Activated naive CD8-positive, alpha-beta T cell (primary cell): Measurements from ENCODE around the gene QKI.
A peak's percentile ranks its signal among the peaks of the same experiment; 100 is the strongest.

Experiments
- H3K27ac Mint-ChIP-seq: one replicate; pipeline ENCODE4 v1.8.0; 2021; ENCODE audit warnings: mixed read lengths
- H3K27me3 Mint-ChIP-seq: one replicate; pipeline ENCODE4 v1.8.0; 2021; ENCODE audit warnings: mixed read lengths
- H3K36me3 Mint-ChIP-seq: one replicate; pipeline ENCODE4 v1.8.0; 2021; ENCODE audit warnings: mixed read lengths
- H3K4me1 Mint-ChIP-seq: one replicate; pipeline ENCODE4 v1.8.0; 2021; ENCODE audit warnings: low read depth, mixed read lengths
- H3K4me3 Mint-ChIP-seq: one replicate; pipeline ENCODE4 v1.8.0; 2021; ENCODE audit warnings: mild to moderate bottlenecking, mixed read lengths
- H3K9me3 Mint-ChIP-seq: one replicate; pipeline ENCODE4 v1.8.0; 2021; ENCODE audit warnings: low read depth, mixed read lengths

QKI gene

GRCh38 chr6:163490826-163491577, 76.5 kb downstream of the QKI start:
- Mint-ChIP-seq H3K36me3 (peaks cover 2% of the 10 kb centered on the region), H3K4me3 (peak overlapping the region; percentile 44), H3K4me1 (peaks cover 58% of the 10 kb centered on the region), H3K9me3 (no peaks in the 10 kb centered on the region), H3K27me3 (no peaks in the 10 kb centered on the region), H3K27ac (peak overlapping the region; percentile 61)

DNA sequence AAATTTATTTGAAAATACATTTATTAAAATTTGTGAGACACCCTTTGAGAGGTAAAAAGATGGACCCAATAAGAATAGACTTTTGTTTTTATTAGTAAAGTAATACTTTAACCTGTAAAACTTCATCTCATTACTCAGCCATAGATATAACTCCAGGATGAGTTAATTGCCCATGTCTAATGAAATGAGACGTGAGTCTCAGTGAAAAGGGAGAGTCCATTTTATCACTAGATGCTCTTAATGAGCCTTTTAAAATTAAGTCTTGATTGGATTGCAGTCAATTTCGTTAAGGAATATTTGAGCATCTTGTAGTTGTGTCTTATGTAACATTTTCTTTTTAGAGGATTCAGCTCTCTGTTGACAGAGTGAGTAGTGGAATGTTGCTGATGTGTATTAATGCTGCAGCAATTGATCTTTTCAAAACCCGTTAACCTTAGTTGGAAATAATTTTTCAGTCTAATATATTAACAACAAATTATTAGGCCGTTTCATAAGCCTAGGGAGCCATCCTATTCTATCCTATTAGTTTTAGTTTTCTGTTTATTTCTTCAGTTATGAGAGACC, 77.3 kb downstream of the QKI start:
- Mint-ChIP-seq H3K36me3 (peaks cover 2% of the 10 kb centered on the region), H3K27ac (no peak overlapping the region), H3K27me3 (no peaks in the 10 kb centered on the region), H3K4me3 (no peak overlapping the region), H3K9me3 (no peaks in the 10 kb centered on the region), H3K4me1 (peaks cover 60% of the 10 kb centered on the region)

DNA sequence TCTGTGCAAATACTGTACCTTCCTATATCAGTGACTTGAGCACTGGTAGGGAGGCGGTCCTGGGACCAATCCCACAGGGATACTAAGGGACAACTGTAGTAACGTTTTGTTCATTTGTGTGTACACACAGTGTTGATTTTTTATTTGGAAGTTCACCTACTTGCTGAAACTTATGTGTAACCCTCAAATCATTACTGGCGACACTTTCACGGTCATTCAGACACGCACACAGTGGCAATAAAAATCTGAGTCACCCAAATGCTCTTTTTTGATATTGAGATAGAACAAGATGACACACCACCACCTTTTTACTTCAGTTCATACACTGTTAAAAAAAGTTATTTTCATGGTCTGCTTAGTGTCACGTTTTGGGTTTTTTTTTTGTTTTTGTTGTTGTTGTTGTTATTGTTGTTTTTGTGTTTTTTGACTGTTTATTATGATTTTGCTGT, 79.8 kb downstream of the QKI start:
- Mint-ChIP-seq H3K36me3 (peaks cover 2% of the 10 kb centered on the region), H3K9me3 (no peaks in the 10 kb centered on the region), H3K27me3 (no peaks in the 10 kb centered on the region), H3K4me1 (peaks cover 40% of the 10 kb centered on the region), H3K4me3 (no peak overlapping the region), H3K27ac (no peak overlapping the region)

GRCh38 chr6:163496205-163496604, 81.7 kb downstream of the QKI start:
- H3K27me3 Mint-ChIP-seq: no peaks in the 10 kb centered on the region
- H3K27ac Mint-ChIP-seq: no peak overlapping the region
- peaks cover 26% of the 10 kb centered on the region for H3K4me1 Mint-ChIP-seq
- H3K4me3 Mint-ChIP-seq: no peak overlapping the region
- peaks cover 8% of the 10 kb centered on the region for H3K36me3 Mint-ChIP-seq
- H3K9me3 Mint-ChIP-seq: peaks cover 5% of the 10 kb centered on the region

DNA sequence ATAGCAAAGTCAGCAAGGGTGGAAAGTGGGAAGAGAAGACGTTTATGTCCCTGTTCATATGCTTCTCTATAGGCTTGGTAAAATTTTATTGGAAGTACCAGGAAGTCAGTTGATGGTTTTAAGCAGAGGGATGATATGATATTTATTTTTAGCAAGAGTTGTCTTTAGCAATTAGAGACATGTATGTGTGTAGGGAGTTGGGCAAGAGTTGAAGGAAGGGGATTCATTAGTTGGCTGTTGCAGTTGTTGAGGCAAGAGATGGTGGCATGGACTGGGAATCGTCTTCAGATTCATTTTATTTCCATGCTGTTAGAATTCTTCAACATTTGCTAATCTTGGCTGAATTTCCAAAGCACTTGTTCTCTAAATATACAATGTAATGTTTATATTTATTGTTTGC, 85.6 kb downstream of the QKI start:
- Mint-ChIP-seq H3K4me1 (peaks cover 23% of the 10 kb centered on the region), H3K4me3 (no peak overlapping the region), H3K27me3 (no peaks in the 10 kb centered on the region), H3K27ac (no peak overlapping the region), H3K36me3 (peaks cover 15% of the 10 kb centered on the region), H3K9me3 (peaks cover 13% of the 10 kb centered on the region)

DNA sequence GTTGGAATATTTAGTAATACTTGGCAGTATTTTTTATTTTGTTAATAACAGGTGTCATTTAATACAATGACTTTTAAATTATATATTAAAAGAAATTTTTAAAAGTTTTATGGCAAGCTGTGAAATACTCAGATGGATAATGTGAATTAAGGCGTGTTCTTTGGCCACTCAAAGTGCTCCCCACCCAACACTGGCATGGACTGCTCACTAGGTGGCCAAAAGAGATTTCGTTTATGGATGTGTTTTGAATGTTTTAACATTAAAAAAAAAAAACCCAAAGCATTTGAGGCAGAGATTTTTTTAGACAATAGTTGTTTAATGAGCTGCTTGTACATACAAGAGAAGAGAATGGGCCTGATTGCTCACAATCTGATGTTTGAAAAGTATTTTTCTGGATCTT, 86.5 kb downstream of the QKI start:
- Mint-ChIP-seq H3K4me3 (no peak overlapping the region), H3K9me3 (peaks cover 13% of the 10 kb centered on the region), H3K27me3 (no peaks in the 10 kb centered on the region), H3K4me1 (peaks cover 22% of the 10 kb centered on the region), H3K36me3 (peaks cover 20% of the 10 kb centered on the region), H3K27ac (no peak overlapping the region)

- peaks cover 18% of the 10 kb centered on the region for H3K4me1 Mint-ChIP-seq
- peaks cover 13% of the 10 kb centered on the region for H3K9me3 Mint-ChIP-seq
- H3K4me3 Mint-ChIP-seq: no peak overlapping the region
- H3K27me3 Mint-ChIP-seq: no peaks in the 10 kb centered on the region
- H3K27ac Mint-ChIP-seq: no peak overlapping the region
- H3K36me3 Mint-ChIP-seq: peaks cover 21% of the 10 kb centered on the region
Observed at GRCh38 chr6:163501439-163501838, 86.9 kb downstream of the QKI start.

DNA sequence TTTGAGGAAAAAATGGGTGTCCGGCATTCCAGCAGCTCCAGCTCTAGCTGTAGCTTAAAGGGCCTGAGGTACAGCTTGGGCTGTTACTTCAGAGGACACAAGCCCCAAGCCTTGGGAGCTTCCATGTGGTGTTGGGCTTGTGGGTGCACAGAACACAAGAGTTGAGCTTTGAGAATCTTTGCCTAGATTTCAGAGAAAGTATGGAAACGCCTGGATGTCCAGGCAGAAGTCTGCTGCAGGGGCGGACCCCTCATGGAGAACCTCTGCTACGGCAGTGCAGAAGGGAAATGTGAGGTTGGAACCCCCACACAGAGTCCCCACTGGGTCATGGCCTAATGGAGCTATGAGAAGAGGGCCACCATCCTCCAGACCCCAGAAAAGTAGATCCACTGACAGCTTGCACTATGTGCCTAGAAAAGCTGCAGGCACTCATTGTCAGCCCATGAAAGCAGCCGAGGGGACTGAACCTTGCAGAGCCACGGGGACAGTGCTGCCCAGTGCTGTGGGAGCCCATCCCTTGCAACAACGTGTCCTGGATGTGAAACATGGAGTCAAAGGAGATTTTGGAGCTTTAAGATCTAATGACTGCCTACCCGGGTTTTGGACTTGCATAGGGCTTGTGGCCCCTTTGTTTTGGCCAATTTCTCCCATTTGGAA, 90.6 kb downstream of the QKI start:
- H3K4me1 Mint-ChIP-seq: peaks cover 6% of the 10 kb centered on the region
- H3K4me3 Mint-ChIP-seq: no peak overlapping the region
- no peak overlapping the region for H3K27ac Mint-ChIP-seq
- no peaks in the 10 kb centered on the region for H3K27me3 Mint-ChIP-seq
- H3K36me3 Mint-ChIP-seq: peaks cover 28% of the 10 kb centered on the region
- peaks cover 19% of the 10 kb centered on the region for H3K9me3 Mint-ChIP-seq

- Mint-ChIP-seq H3K9me3 (peaks cover 19% of the 10 kb centered on the region), H3K27ac (no peak overlapping the region)
Observed at GRCh38 chr6:163507965-163508364, 93.4 kb downstream of the QKI start.

DNA sequence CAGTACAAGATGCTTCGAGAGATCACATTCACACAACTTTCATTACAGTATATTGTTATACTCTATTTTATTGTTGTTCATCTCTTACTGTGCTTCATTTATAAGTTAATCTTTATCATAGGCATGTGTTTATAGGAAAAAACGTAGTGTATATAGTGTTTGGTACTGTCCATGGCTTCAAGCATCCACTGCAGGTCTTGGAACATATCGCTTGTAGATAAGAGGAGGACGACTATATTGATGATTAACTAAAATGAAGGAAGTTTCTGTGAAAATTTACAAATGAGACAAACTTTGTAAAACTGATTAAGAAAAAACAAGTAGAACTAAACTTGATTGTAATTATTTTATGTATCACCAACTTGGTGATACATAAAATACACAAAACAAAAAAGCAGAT, 98.5 kb downstream of the QKI start:
- no peak overlapping the region for H3K27ac Mint-ChIP-seq
- H3K27me3 Mint-ChIP-seq: no peaks in the 10 kb centered on the region
- peaks cover 3% of the 10 kb centered on the region for H3K36me3 Mint-ChIP-seq

More at GRCh38 chr6:163507965-163508364, 93.4 kb downstream of the QKI start:
- H3K27me3 Mint-ChIP-seq: no peaks in the 10 kb centered on the region
- no peak overlapping the region for H3K4me3 Mint-ChIP-seq
- peaks cover 25% of the 10 kb centered on the region for H3K36me3 Mint-ChIP-seq
- peaks cover 6% of the 10 kb centered on the region for H3K4me1 Mint-ChIP-seq

GRCh38 chr6:163513570-163514166, 99.2 kb downstream of the QKI start:
- H3K4me1 Mint-ChIP-seq: peaks cover 35% of the 10 kb centered on the region
- no peak overlapping the region for H3K27ac Mint-ChIP-seq
- no peaks in the 10 kb centered on the region for H3K36me3 Mint-ChIP-seq
- no peaks in the 10 kb centered on the region for H3K9me3 Mint-ChIP-seq
- no peak overlapping the region for H3K4me3 Mint-ChIP-seq
- H3K27me3 Mint-ChIP-seq: no peaks in the 10 kb centered on the region

More for the DNA sequence above, 98.5 kb downstream of the QKI start:
- peaks cover 2% of the 10 kb centered on the region for H3K9me3 Mint-ChIP-seq
- H3K4me1 Mint-ChIP-seq: peaks cover 29% of the 10 kb centered on the region
- no peak overlapping the region for H3K4me3 Mint-ChIP-seq

DNA sequence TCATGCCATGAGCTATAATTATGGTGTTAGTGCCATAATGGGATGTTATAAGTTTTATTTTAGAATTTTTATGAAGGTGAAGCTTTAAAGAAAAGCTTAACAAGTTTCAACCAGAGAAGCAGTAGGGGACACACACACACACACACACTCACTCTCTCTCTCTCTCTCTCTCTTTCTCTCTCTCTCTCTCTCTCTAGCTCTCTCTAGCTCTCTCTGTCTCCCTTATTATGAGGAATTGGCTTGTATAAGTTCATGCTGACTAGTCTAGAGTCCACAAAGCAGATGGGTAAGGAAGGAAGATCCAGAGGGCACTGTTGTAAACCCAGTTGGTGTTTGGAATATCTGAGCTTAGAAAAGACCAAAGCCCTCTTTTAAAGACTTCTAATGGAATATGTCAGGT, 102.4 kb downstream of the QKI start:
- no peaks in the 10 kb centered on the region for H3K27me3 Mint-ChIP-seq
- peaks cover 42% of the 10 kb centered on the region for H3K4me1 Mint-ChIP-seq
- H3K36me3 Mint-ChIP-seq: no peaks in the 10 kb centered on the region
- H3K4me3 Mint-ChIP-seq: no peak overlapping the region
- H3K9me3 Mint-ChIP-seq: no peaks in the 10 kb centered on the region
- no peak overlapping the region for H3K27ac Mint-ChIP-seq

GRCh38 chr6:163520956-163521355, 106.4 kb downstream of the QKI start:
- H3K9me3 Mint-ChIP-seq: no peaks in the 10 kb centered on the region
- no peak overlapping the region for H3K27ac Mint-ChIP-seq
- no peak overlapping the region for H3K4me3 Mint-ChIP-seq
- peaks cover 8% of the 10 kb centered on the region for H3K36me3 Mint-ChIP-seq
- H3K4me1 Mint-ChIP-seq: peaks cover 40% of the 10 kb centered on the region
- H3K27me3 Mint-ChIP-seq: no peaks in the 10 kb centered on the region

DNA sequence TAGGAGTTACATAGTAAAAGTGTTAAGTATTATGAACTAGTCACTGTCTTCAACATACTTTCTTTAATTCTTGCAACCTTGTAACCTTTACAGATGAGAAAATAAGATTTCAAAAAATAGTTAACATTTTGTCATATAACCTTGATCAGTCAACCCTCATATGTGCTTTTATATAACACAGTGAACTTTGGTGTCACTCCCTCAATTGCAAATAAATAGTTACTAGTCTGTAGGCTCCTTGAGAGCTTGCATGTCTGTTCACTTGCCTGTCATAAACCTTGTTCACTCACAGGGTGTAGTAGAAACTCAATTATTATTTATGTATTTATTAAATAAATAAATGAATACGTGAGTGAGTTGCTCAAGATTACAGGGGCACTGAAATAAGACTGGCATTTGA, 107.5 kb downstream of the QKI start:
- H3K36me3 Mint-ChIP-seq: peaks cover 9% of the 10 kb centered on the region
- H3K9me3 Mint-ChIP-seq: no peaks in the 10 kb centered on the region
- H3K4me3 Mint-ChIP-seq: no peak overlapping the region
- no peaks in the 10 kb centered on the region for H3K27me3 Mint-ChIP-seq
- peaks cover 40% of the 10 kb centered on the region for H3K4me1 Mint-ChIP-seq
- H3K27ac Mint-ChIP-seq: no peak overlapping the region

GRCh38 chr6:163525926-163526325, 111.4 kb downstream of the QKI start:
- Mint-ChIP-seq H3K27me3 (no peaks in the 10 kb centered on the region), H3K27ac (no peak overlapping the region), H3K4me1 (peaks cover 48% of the 10 kb centered on the region), H3K9me3 (no peaks in the 10 kb centered on the region), H3K4me3 (no peak overlapping the region), H3K36me3 (peaks cover 9% of the 10 kb centered on the region)
